NCI-H2171 (cell line): Measurements from ENCODE around the gene SNX14.
"Not testable (repeated sequence)": the region's sequence is repeated elsewhere in the genome, so short reads cannot be mapped to it uniquely, and the experiment has no call there.

ENCODE experiments used
- DNase-seq: peaks from one replicate; lab custom pipeline; 2025; lab: John Stamatoyannopoulos, UW

The SNX14 gene

DNA sequence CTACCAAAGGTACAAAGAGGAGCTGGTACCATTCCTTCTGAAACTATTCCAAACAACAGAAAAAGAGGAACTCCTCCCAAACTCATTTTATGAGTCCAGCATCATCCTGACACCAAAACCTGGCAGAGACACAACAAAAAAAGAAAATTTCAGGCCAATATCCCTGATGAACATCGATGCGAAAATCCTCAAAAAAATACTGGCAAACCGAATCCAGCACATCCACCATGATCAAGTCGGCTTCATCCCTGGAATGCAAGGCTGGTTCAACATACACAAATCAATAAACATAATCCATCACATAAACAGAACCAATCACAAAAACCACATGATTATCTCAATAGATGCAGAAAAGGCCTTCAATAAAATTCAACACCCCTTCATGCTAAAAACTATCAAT is 10.8 kb downstream of the SNX14 start:
- not testable (repeated sequence) for DNase-seq

DNA sequence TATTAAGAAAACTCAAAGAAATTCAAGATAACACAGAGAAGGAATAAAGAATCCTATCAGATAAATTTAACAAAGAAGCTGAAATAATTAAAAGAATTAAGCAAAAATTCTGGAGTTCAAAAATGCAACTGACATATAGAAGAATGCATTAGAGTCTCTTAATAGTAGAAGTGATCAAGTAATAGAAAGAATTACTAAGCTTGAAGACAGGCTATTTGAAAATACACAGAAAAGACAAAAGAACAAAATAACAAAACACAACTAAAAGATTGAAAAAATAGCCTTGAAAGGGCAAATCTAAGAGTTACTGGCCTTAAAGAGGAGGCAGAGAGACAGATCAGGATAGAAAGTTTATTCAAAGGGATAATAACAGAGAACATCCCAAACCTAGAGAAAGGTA is 12.1 kb downstream of the SNX14 start:
- no peak for DNase-seq

DNA sequence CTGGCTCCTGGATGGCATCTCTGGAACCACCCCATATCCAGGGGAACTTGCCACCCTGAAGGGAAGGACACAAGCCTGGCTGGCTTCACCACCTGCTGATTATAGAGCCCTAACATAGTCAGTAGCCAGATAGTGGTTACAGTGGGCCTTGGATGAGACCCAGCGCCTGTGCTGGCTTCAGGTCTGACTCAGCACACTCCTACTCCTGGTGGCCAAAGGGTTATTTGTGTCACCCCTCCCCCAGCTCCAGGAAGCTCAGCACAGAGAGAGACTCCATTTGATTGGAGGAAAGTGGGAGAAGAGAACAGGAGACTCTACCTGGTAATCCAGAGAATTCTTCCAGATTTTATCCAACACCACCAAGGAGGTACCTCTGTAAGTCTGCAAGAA is 12.8 kb downstream of the SNX14 start:
- DNase-seq: no peak

DNA sequence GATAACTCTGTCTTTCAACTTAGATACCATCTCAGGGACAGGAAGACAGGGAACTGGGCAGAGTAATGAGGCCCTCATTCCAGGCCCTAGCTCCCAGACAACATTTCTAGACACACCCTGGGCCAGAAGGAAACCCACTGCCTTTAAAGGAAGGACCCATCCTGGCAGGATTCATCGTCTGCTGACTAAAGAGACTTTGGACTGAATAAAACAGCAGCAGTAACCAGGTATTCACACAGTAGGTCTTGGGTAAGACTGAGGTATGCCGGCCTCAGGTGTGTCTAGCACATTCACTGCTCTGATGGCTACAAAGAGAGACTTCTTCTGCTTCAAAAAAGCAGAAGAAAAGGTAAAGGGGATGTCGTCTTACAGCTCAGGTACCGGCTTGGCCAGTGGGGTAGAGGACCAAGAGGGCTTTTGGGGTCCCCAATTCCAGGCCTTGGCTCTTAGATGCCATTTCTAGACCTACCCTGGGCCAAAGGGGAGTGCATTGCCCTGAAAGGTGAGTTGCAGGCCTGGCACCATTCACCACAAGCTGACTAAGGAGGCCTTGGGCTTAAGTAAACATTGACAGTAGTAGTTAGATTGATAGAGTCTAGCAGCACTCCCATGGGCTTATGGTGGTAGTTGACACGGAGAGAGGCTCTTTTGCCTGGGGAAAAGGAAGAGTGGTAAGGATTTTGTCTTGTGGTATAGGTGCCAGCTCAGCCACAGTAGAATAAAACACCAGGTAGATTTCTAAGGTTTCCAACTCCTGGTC is 13.4 kb downstream of the SNX14 start:
- DNase-seq: no peak

DNA sequence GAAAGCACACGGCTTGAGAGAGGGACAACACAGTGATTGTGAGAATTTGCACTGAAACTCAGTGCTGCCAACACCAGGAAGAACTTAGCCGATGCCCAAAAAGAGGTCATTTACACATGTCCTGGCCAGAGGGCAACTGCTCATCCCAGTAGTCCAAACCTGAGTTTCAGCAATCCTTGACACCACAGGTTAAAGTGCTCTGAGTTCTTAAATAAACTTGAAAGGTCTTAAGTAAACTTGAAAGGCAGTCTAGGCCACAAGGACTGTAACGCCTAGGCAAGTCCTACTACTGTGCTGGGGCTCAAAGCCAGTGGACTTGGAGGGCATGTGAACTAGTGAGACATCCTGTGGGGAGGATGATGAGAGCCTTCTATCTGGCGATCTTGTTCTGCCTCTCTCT is 14.1 kb downstream of the SNX14 start:
- DNase-seq: no peak

DNA sequence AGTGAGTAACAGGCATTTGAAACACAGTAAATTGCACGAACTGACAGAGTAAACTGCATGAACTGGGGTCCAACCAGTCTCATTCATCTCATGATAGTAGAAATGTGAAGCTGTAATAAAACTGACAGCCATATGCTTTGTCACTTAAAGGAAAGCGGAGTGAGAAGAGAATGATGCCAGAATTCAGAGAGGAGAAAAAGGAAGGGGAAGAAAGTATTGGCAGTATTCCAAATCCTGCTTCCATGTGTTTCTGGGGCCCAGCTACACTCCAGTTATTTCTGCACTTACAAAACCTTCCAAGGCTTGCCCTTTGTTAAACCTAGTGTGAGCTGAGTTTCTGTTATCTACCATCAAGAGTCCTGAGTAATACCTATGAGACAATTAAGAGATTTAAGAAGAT is 17.2 kb downstream of the SNX14 start:
- peak; percentile 6 for DNase-seq

DNA sequence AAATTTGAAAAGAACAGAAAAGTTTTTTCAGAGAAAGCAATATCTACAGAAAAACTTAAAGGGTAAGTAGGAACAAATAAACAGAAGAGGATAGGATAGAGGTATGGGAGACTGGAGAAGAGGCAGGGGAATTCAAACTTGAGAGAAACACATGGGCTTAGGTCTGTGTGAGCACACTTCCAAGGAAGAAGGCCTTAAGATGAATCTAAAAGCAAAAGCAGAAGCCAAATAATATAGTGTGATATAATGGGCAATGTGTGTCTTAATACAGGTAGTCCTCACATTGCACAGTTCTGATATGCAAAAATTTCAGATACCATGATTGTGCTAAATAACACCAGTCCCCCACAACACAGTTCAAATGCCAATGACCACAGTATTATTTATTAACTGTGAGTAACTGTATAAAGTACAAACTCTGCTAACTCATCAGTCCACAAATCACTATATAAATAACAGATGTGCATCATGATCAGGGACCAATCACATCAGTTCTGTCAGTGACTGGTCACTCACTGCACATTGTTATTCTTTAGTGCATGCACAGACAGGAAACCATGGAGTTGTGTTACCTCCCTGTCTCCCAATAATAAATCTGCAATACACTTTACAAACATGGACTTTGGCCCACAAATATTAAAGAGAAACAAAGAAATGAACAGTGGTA is 18.6 kb downstream of the SNX14 start:
- no peak for DNase-seq

DNA sequence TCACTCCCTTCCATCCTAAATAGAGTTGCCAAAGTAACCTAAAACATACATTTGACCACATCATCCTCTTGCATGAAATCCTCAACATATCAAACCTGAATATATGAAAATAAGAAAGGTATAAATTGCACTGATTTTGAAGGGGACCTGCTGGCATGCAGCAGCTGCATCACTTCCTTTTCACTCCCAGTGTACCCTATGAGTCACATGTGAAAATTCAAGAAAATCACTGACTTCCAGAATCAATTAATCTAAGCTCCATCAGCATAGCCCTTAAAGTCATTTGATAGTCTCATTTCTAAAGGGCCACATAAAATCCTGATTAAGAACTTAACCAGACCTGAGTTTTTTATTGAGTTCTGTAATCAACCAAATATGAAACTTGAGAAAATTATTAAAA is 24.3 kb downstream of the SNX14 start:
- no peak for DNase-seq

DNA sequence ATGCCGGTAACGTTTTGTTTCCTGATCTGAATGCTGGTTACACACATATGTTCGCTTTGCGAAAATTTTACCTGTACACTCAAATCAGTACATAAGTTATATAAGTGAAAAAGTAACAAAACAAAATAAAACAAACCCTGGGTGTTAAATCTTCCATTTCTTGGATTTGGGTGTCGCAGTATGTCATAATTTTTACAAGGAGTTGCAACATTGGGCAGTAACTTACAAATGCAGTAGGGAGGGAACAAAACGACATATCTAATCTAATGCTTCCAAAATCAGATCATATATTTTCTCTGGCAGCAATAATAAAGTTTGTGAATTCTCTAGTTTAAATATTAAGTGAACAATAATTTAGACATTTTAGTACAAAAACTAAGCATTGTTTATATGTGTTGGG is 25.2 kb downstream of the SNX14 start:
- no peak for DNase-seq

DNA sequence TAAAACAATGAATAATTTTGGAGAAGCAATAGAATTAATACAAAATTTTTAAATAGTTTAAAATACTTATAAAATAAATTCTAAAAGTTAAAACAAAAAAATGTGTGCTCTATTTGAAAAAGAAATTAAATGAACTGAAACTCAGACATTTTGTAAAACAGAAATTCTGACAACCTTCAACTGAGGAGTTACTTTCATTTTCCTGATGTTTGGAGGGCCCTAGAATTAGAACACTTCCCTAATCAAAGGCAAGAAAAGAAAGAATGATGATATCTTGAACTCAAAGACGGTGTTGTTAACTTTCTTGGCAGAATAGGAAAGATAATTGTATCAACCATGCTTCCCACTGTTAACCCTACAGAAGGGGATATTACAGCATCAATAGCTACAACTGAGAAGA is 27.9 kb downstream of the SNX14 start:
- no peak for DNase-seq

DNA sequence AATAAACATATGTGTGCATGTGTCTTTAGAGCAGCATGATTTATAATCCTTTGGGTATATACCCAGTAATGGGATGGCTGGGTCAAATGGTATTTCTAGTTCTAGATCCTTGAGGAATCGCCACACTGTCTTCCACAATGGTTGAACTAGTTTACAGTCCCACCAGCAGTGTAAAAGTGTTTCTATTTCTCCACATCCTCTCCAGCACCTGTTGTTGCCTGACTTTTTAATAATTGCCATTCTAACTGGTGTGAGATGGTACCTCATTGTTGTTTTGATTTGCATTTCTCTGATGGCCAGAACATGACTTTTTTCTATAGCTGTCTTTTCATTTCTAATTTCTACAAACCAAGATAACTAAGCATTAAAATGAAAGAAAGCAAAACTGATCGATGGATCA is 29.4 kb downstream of the SNX14 start:
- not testable (repeated sequence) for DNase-seq

DNA sequence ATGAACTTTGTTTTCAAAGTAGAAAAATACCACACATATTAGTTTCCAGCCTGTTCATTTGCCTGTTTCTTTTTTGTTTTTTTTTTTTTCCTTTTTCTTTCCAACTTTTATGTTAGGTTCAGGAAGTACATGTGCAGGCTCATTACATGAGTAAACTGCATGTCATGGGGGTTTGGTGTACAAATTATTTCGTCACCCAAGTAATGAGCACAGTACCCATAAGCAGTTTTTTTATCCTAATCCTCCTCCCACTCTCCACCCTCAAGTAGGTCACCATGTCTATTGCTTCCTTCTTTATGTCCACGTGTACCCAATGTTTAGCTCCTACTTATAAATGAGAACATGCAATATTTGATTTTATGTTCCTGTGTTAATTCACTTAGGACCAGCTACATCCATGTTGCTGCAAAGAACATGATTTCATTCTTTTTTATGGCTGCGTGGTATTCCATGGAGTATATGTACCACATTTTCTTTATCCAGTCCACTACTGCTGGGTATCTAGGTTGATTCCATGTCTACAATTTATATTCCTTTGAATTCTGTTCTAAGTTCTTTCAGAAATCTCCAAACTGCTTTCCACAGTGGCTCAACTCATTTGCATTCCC is 31.8 kb downstream of the SNX14 start:
- no peak for DNase-seq

DNA sequence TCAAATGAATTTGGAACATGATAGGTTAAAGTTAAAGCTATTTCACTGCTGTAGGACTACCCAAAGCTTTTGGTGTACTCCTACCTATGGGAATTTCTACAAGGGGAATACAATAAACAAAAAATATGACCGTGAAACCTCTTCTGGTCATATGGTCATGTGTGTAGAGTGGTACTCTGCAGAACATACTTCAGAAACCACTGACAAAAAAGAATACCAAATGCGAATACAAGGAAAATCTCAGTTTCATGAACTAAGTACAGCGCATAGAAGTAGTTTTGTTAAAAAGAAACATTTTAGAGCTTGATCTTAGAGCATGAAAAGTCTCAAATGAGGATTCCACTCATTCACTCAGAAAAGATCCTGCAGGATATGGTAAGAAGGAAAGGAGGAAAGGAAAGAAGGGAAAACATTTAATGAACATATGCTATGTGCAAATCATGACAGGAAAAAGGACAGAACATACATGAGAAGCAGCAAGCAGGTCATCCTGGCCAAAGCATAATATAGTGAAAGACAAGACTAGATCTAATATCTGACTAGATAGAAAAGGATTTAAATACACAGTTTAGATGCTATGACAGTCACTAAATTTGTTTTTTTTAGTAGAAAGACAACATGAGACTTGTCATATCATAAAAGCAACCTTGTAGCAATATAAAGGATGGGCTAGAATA is 36.5 kb downstream of the SNX14 start:
- no peak for DNase-seq

DNA sequence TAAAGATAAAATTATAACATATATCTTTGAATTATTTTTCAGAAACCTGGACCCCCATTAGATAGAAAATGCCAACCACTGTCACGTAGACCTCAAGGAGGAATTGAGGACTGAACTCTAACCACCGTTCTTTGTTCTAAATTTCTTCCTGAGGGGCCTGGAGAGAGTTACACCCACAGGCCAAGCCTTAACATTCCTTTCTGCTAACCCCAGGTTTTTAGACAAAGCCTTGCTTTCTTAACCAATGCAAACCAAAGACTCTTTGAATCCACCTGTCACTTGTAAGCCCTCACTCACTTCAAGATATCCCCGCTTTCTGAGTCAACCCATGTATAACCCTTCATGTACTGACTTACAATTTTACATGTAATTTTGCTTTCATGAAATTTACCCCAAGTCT is 41.0 kb downstream of the SNX14 start:
- DNase-seq: no peak

DNA sequence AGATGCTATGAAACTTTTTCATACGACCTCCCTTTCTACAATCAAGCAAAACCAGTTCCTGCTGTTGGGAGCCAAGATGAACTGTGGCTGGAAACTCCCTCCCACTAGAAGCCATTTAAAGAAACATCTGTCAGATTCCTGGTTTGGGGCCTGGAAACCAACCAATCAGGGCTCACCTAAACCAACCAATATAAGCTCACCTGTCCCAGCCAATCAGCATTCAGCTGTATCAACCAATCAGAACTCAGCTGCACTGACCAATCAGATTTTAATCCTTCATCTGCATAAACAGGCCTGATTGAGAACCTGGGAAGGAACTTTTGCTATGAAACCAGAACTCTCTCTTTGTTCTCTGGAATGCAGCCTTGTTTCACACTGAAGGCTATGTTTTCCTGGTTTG is 42.4 kb downstream of the SNX14 start:
- no peak for DNase-seq

DNA sequence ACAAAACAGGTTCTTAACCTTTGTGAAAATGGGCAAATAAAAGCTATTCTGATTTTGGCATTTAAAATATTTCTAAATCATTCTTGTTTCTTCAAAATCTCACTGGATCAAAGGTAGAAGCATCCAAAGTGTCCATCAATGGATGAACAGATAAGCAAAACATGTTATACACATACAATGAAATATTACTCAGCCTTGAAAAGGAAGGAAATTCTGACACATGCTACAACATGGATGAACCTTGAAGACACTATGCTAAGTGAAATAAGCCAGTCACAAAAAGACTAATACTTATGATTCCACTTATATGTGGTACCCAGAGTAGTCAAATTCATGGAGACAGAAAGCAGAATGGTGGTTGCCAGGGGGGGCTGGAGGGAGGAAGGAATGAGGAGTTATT is 45.9 kb downstream of the SNX14 start:
- no peak for DNase-seq

DNA sequence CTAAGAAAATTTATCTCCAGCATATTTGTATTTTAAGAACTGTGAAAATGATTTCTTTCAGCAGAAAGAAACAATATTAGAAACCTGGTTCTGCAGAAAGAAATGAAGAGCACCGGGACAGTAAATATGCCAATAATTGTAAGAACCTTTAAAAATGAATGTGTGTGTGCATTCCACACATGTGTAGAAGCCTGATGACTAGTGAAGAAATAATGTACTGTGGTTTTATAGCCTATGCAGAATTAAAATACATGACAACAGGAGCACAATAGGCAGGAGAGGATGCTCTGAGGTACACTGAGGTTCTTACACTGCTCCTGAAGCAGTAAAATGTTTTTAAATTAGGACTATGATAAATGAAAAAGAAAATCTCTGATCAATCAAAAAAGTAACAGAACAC is 48.9 kb downstream of the SNX14 start:
- no peak for DNase-seq

DNA sequence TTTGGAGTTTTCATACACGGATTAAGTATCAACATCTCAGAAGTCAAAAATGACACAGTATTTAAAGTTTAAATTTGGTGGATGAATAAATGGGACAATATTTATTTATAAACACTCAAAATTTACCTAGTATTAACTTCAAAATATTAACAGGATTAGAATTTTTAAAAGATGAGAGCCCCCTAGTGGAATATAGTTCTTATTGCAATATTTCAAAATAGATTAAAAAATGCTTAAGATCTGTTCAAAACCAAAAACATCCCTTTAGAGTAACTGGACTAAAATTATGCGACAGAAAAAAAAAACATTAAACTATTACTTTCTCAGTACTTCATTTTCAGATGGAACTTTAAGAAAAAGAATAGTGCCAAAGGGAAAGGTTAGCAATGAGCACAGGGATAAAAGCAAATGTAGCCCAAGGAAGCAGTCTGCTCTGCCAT is 56.6 kb downstream of the SNX14 start:
- DNase-seq: no peak

DNA sequence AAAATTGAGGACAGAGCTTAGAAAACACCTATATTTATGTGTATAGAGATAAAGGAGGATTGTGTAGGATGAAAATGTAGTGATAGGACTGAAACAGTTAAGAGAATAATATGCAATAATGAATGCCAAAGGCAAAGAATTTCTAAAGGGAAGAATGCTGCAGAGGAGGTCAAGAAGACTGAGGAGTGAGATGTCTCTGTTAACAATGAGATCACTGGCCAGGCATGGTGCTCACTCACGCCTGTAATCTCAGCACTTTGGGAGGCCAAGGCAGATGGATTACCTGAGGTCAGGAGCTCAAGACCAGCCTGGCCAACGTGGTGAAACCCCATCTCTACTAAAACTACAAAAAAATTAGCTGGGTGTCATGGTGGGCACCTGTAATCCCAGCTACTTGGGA is 69.4 kb downstream of the SNX14 start:
- not testable (repeated sequence) for DNase-seq

DNA sequence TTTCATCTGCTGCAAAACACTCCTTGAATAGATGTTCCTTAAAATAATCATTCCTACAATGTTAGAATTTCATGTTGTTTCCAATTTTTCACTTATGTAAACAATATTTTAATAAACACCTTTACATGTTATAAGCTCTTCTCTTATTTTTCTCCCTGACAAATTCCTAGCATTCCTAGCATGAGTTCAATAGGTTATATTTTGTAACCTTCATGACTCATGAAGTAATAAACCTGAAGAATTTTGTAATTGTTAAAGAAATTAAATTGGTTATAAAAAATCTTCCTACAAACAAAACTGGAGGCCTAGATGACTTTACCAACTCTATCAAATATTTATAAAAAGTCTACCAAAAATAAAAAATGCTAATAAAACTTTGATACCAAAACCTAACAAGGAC is 77.5 kb downstream of the SNX14 start:
- DNase-seq: no peak

DNA sequence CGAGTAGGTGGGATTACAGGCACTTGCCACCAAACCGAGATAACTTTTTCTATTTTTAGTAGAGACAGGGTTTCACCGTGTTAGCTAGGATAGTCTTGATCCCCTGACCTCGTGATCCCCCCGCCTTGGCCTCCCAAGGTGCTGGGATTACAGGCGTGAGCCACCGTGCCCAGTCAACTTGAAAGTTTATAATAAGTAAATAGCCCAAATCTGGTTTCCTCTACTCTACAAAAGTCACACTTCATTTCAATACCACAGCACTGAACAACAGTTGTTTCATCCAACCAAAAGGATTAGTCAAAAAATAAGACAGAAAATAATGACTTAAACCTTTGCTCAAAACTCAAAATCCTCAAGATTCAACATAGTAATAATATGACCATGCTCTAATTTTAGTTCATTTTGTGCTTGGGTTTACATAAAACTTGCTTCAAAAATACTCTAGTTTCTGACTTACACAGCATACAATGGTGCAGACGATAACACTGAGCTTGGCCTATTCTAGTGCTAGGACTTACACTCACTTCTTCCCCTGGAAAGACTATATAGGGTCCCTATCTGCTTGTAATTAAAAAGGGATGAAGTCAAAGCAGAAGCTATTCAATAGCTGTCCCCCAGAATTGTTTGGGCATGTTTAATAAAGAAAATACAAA is 87.1 kb downstream of the SNX14 start:
- DNase-seq: no peak

DNA sequence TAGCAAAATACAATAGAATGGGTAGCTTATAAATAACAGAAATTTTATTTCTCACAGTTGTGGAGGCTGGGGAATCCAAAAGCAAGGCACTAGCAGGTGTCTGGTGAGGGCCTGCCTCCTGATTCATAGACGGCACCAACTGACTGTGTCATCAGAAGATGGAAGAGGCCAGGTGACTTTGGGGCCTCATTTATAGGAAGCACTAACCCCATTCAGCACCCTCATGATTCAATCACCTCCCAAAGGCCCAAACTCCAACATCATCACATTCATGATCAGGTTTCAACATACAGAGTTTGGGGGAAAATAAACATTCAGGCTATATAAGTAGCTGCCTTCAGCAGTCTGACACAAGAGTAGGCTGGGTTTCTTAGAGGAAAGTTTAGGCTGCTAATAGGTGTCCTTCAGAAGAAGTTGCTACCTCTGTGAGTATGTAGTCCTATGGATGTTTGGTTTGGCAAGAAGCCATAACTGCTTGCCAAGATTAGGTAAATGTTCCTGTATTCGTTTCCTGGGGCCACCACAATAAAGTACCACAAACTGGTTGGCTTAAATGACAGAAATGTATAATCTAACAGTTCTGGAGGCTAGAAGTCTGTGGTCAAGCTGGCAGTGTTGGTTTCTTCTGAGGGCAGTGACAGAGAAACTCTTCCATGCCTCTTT is 94.9 kb downstream of the SNX14 start:
- no peak for DNase-seq
